Erythroblast (primary cell): Measurements from ENCODE around the gene CD244.

Experiments used
- GATA1 ChIP-seq: IDR thresholded peaks from 2 replicates; pipeline ENCODE4 v1.6.1; 2011; ENCODE audit warnings: low read depth, mild to moderate bottlenecking, control low read depth, low read length, moderate library complexity
- POLR2A ChIP-seq: IDR thresholded peaks from 2 replicates; pipeline ENCODE4 v1.6.1; 2011; ENCODE audit warnings: mild to moderate bottlenecking, low read length

- TF ChIP-seq POLR2A (no peak), GATA1 (no peak)
These were observed 24.4 kb upstream of the CD244 start for GRCh38 chr1:160887071-160887470.
